PC-3 (cell line): ENCODE data around the gene NFATC1. TPM values are rescaled to one million over a fixed set of nuclear protein-coding genes. Genes with fewer than 3 reads are reported as not detected.

Experiments
- ATAC-seq: fragments of 200-7000 bp; cut with Tn5 transposase; 2 replicates; pipeline ENCODE4 v1.9.1; 2020; ENCODE audit warnings: mild to moderate bottlenecking, moderate library complexity
- BruUV-seq: library from RNA; stranded (reverse); fragments of 400-500 nt; replicated peaks from 2 replicates; lab custom pipeline; 2021; lab: Mats Ljungman, UMichigan
- CTCF ChIA-PET: fragments of 300-600 bp; sonication (Branson Sonifier 250); formaldehyde crosslinking; loops from one replicate; lab custom pipeline; 2022; ENCODE audit warnings: antibody characterized with exemption; lab: Charles Lee
- POLR2A ChIA-PET: fragments of 300-600 bp; sonication (Branson Sonifier 250); formaldehyde crosslinking; loops from one replicate; lab custom pipeline; 2022; ENCODE audit warnings: antibody characterized with exemption; ENCODE audit not compliant: unreplicated experiment; lab: Charles Lee
- DNase-seq: peaks from one replicate; pipeline ENCODE4 v3.0.0-alpha.2; 2015
- H2AFZ ChIP-seq: fragments of 300-600 bp; sonication (generic); 2 replicates; pipeline ENCODE4 v1.6.0; 2016; ENCODE audit warnings: antibody characterized with exemption, low read length
- H3F3A ChIP-seq: fragments of 300-600 bp; sonication (generic); one replicate; pipeline ENCODE4 v1.6.0; 2017; ENCODE audit warnings: antibody characterized with exemption, low read length, control low read depth, mild to moderate bottlenecking; ENCODE audit not compliant: unreplicated experiment
- H3K27ac ChIP-seq: fragments of 300-600 bp; sonication (generic); 2 replicates; pipeline ENCODE4 v1.5.1; 2016; ENCODE audit warnings: mild to moderate bottlenecking, low read length
- H3K27me3 ChIP-seq: fragments of 300-600 bp; sonication (generic); 2 replicates; pipeline ENCODE4 v1.6.1; 2016; ENCODE audit warnings: low read length, mixed read lengths
- H3K36me3 ChIP-seq: fragments of 300-600 bp; sonication (generic); 2 replicates; pipeline ENCODE4 v1.6.1; 2016; ENCODE audit warnings: low read depth, mixed run types, low read length, mixed read lengths
- H3K4me1 ChIP-seq: fragments of 300-600 bp; sonication (generic); 2 replicates; pipeline ENCODE4 v1.5.1; 2016; ENCODE audit warnings: low read length; ENCODE audit not compliant: insufficient read depth
- H3K4me2 ChIP-seq: fragments of 300-600 bp; sonication (generic); 2 replicates; pipeline ENCODE4 v1.6.0; 2016; ENCODE audit warnings: low read length
- H3K4me3 ChIP-seq: fragments of 300-600 bp; sonication (generic); 2 replicates; pipeline ENCODE4 v1.5.1; 2016; ENCODE audit warnings: mild to moderate bottlenecking, low read length, mixed read lengths
- H3K79me2 ChIP-seq: fragments of 300-600 bp; sonication (generic); 2 replicates; pipeline ENCODE4 v1.6.1; 2017; ENCODE audit warnings: low read length, mixed read lengths
- H3K9ac ChIP-seq: fragments of 300-600 bp; sonication (generic); 2 replicates; pipeline ENCODE4 v1.6.0; 2016; ENCODE audit warnings: mild to moderate bottlenecking, low read length
- H3K9me2 ChIP-seq: fragments of 300-600 bp; sonication (generic); replicated peaks from 2 replicates; pipeline ENCODE4 v1.6.1; 2016; ENCODE audit warnings: mixed run types, low read length, mixed read lengths
- H3K9me3 ChIP-seq: fragments of 300-600 bp; sonication (generic); 2 replicates; pipeline ENCODE4 v1.6.1; 2016; ENCODE audit warnings: low read length, mixed read lengths
- H4K20me1 ChIP-seq: fragments of 300-600 bp; sonication (generic); 2 replicates; pipeline ENCODE4 v1.6.1; 2016; ENCODE audit warnings: low read length, mixed read lengths
- EZH2 ChIP-seq: fragments of 300-600 bp; sonication (generic); IDR thresholded peaks from one replicate; pipeline ENCODE4 v1.6.1; 2017; ENCODE audit warnings: antibody characterized with exemption, mild to moderate bottlenecking, low read length; ENCODE audit not compliant: unreplicated experiment
- EZH2phosphoT487 ChIP-seq: fragments of 300-600 bp; sonication (generic); IDR thresholded peaks from 2 replicates; pipeline ENCODE4 v1.6.1; 2018; ENCODE audit warnings: mild to moderate bottlenecking, antibody characterized with exemption, low read length, borderline replicate concordance
- intact Hi-C: fragments of 100-400 bp; cut with micrococcal nuclease; formaldehyde crosslinking; loops from 2 replicates; pipeline ENCODE4 v1.9.0; 2023
- total RNA-seq: library from RNA; depleted of rRNA; stranded (reverse); fragments of >200 nt; gene quantifications from 2 replicates; pipeline ENCODE4 v1.2.3, GENCODE V29; 2014
- TF ChIP-seq, protein P1 (sequence below): fragments of 300-600 bp; sonication (generic); conservative IDR thresholded peaks from 2 replicates; pipeline ENCODE4 v1.5.1; 2017; ENCODE audit warnings: antibody characterized with exemption, low read depth, mild to moderate bottlenecking, low read length

The NFATC1 gene
- total RNA-seq, 1 experiment from 2014 or later, result 5.9 TPM

- Histone ChIP-seq H3K4me2 (no peak overlapping the region), H3K36me3 (no peaks in the 10 kb centered on the region), H3K79me2 (no peaks in the 10 kb centered on the region), H3K27me3 (peaks cover 4% of the 10 kb centered on the region), H3K4me3 (no peak overlapping the region), H2AFZ (no peak overlapping the region), H3K9me3 (no peaks in the 10 kb centered on the region), H3F3A (no peaks in the 10 kb centered on the region), H3K9me2 (no peaks in the 10 kb centered on the region), H3K4me1 (no peaks in the 10 kb centered on the region), H3K27ac (no peak overlapping the region), H4K20me1 (no peaks in the 10 kb centered on the region), H3K9ac (no peak overlapping the region)
- no peak for DNase-seq
- intact Hi-C loops, result loop anchor here (5.0 kb wide), 1 partner anchor 132 kb away; the partner anchor contains the start of gene NFATC1
- ChIA-PET CTCF (no interaction called here), POLR2A (no interaction called here)
- BruUV-seq, result no TSS peak
- no peak for ATAC-seq
- TF ChIP-seq EZH2phosphoT487, result no peak
- TF ChIP-seq EZH2, result no peak
- TF ChIP-seq, protein P1, sequence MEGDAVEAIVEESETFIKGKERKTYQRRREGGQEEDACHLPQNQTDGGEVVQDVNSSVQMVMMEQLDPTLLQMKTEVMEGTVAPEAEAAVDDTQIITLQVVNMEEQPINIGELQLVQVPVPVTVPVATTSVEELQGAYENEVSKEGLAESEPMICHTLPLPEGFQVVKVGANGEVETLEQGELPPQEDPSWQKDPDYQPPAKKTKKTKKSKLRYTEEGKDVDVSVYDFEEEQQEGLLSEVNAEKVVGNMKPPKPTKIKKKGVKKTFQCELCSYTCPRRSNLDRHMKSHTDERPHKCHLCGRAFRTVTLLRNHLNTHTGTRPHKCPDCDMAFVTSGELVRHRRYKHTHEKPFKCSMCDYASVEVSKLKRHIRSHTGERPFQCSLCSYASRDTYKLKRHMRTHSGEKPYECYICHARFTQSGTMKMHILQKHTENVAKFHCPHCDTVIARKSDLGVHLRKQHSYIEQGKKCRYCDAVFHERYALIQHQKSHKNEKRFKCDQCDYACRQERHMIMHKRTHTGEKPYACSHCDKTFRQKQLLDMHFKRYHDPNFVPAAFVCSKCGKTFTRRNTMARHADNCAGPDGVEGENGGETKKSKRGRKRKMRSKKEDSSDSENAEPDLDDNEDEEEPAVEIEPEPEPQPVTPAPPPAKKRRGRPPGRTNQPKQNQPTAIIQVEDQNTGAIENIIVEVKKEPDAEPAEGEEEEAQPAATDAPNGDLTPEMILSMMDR, result no peak
Measured at GRCh38 chr18:79529296-79529695, 133.6 kb downstream of the NFATC1 start.

DNA sequence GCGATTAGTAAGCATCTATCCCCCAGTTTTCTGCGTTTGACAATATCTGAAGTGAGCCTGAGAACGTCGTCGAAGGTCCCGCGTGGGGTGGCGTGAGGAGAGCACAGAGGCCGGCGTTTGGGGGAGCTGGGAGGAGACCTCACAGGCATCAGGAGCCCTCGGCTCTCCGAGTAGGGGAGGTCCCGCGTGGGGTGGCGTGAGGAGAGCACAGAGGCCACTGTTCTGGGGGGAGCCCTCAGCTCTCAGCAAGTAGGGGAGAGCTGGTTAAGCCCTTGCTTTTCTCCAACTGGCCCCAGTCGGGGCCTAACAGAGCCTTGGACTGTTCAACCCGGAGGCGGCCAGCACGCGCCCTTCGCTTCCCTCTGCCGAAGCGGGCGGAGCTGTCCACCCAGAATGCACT, 134.3 kb downstream of the NFATC1 start:
- Histone ChIP-seq H2AFZ (no peak overlapping the region), H3F3A (no peaks in the 10 kb centered on the region), H3K4me2 (no peak overlapping the region), H3K79me2 (no peaks in the 10 kb centered on the region), H3K27ac (no peak overlapping the region), H3K9ac (no peak overlapping the region), H3K9me3 (no peaks in the 10 kb centered on the region), H3K4me3 (no peak overlapping the region), H3K36me3 (no peaks in the 10 kb centered on the region), H3K27me3 (peaks cover 8% of the 10 kb centered on the region), H3K9me2 (no peaks in the 10 kb centered on the region), H3K4me1 (no peaks in the 10 kb centered on the region), H4K20me1 (no peaks in the 10 kb centered on the region)
- BruUV-seq, result no TSS peak
- DNase-seq, result no peak
- TF ChIP-seq EZH2 (no peak), EZH2phosphoT487 (no peak)
- TF ChIP-seq, protein P1, result no peak
- ATAC-seq, result no peak
- ChIA-PET CTCF (no interaction called here), POLR2A (no interaction called here)
- intact Hi-C loops, result loop anchor here (5.0 kb wide), 1 partner anchor 133 kb away; the partner anchor contains the start of gene NFATC1

DNA sequence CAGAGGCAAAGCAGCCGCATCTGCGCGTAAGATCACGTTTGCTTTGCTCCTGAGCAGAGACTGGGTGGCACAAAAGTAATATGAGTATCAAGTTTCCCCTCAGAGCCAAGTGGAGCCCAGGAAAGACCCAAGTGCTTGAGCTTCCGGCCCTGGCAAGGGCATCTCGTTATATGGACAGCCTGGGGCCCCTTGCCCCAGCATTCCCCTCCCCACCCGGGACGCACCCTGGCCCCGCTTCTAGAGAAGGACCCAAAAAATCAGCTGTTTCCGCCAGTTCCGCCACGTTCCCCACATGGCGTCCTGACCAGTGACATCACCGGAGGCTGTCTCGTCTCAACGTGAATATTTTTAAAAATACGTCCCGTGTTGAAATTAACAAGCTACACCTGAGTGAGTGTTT, 135.1 kb downstream of the NFATC1 start:
- Histone ChIP-seq H4K20me1 (no peaks in the 10 kb centered on the region), H3K79me2 (no peaks in the 10 kb centered on the region), H3K4me1 (no peaks in the 10 kb centered on the region), H3K27me3 (peaks cover 13% of the 10 kb centered on the region), H3K9me2 (no peaks in the 10 kb centered on the region), H3K4me2 (no peak overlapping the region), H3F3A (no peaks in the 10 kb centered on the region), H2AFZ (no peak overlapping the region), H3K4me3 (no peak overlapping the region), H3K27ac (no peak overlapping the region), H3K9ac (no peak overlapping the region), H3K36me3 (no peaks in the 10 kb centered on the region), H3K9me3 (no peaks in the 10 kb centered on the region)
- ChIA-PET CTCF (no interaction called here), POLR2A (no interaction called here)
- TF ChIP-seq, protein P1, result no peak
- TF ChIP-seq EZH2phosphoT487, result no peak
- intact Hi-C loops, result no loop called here
- BruUV-seq, result no TSS peak
- DNase-seq (no peak), ATAC-seq (no peak)
